ENCODE results near the gene NFYA.

The NFYA gene

DNA sequence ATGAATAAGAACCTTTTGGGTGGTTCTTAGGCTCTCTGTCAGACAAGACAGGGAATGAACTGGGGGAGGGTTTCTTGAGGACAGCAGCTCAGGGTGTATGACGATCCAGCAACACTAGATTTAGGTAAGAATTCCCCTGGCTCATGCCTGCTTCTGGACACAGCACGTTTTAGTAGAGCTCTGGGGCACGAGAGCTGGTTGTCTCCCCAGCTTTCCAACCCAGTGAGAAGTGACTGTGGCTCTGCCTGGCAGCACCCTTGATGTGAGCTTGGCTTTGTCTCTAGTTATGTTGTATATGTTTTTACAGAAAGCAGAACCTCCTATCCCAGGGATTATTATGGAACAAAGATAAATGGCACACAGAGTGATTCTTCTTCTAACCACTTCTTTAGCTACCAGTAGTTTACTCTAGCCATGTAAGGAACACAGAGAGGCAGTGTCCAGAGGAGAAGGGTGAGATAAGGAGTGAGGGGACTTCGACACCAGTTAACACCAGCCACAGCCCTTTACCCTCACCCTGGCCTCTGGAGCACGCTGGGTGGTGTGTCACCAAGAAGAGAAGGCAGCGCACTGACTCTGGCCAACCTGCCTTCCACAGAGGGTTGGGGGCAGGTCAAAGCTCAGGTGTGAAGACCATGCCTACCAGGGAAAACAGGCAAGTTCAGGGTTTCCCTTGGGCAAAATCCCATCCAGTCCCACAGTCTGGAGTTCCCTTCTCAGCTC is 15.8 kb upstream of the NFYA start:
- Histone ChIP-seq H3K4me1 (ENCODE audit: control insufficient read depth in 1 of 2, insufficient read depth in 2 of 2, low read length in 2 of 2) (peaks cover 37 to 42% of the 10 kb centered on the region in 2 donors), H3K4me3 (ENCODE audit: low read depth in 1 of 2, low read length in 2 of 2) (peak overlapping the region in 1 of 2 donors; percentile 40), H3K27ac (ENCODE audit: low read depth, low read length) (peak overlapping the region; percentile 67), H3K36me3 (ENCODE audit: control insufficient read depth in 1 of 2, insufficient read depth in 2 of 2, low read length in 2 of 2) (peaks cover 0 to 5% of the 10 kb centered on the region in 2 donors), H3K27me3 (ENCODE audit: control insufficient read depth in 1 of 2, insufficient read depth in 2 of 2, low read length in 2 of 2) (no peaks in the 10 kb centered on the region), H3K9ac (ENCODE audit: low read depth in 1 of 2, low read length in 2 of 2) (peak overlapping the region in 1 of 2 donors; percentile 40), H3K9me3 (ENCODE audit: control insufficient read depth in 1 of 2, low read length in 2 of 2) (no peaks in the 10 kb centered on the region)

- Histone ChIP-seq H3K9ac (ENCODE audit: low read depth in 1 of 2, low read length in 2 of 2) (no peak overlapping the region), H3K27ac (ENCODE audit: low read depth, low read length) (no peak overlapping the region), H3K36me3 (ENCODE audit: control insufficient read depth in 1 of 2, insufficient read depth in 2 of 2, low read length in 2 of 2) (peaks cover 0 to 5% of the 10 kb centered on the region in 2 donors), H3K27me3 (ENCODE audit: control insufficient read depth in 1 of 2, insufficient read depth in 2 of 2, low read length in 2 of 2) (no peaks in the 10 kb centered on the region), H3K4me3 (ENCODE audit: low read depth in 1 of 2, low read length in 2 of 2) (no peak overlapping the region), H3K9me3 (ENCODE audit: control insufficient read depth in 1 of 2, low read length in 2 of 2) (no peaks in the 10 kb centered on the region), H3K4me1 (ENCODE audit: control insufficient read depth in 1 of 2, insufficient read depth in 2 of 2, low read length in 2 of 2) (peaks cover 47 to 58% of the 10 kb centered on the region in 2 donors)
These were observed 14.0 kb upstream of the NFYA start for GRCh38 chr6:41058783-41059181.

GRCh38 chr6:41059556-41059955 is 13.2 kb upstream of the NFYA start:
- Histone ChIP-seq H3K36me3 (ENCODE audit: control insufficient read depth in 1 of 2, insufficient read depth in 2 of 2, low read length in 2 of 2) (peaks cover 0 to 9% of the 10 kb centered on the region in 2 donors), H3K9me3 (ENCODE audit: control insufficient read depth in 1 of 2, low read length in 2 of 2) (no peaks in the 10 kb centered on the region), H3K27me3 (ENCODE audit: control insufficient read depth in 1 of 2, insufficient read depth in 2 of 2, low read length in 2 of 2) (no peaks in the 10 kb centered on the region), H3K4me3 (ENCODE audit: low read depth in 1 of 2, low read length in 2 of 2) (no peak overlapping the region), H3K9ac (ENCODE audit: low read depth in 1 of 2, low read length in 2 of 2) (no peak overlapping the region), H3K27ac (ENCODE audit: low read depth, low read length) (no peak overlapping the region), H3K4me1 (ENCODE audit: control insufficient read depth in 1 of 2, insufficient read depth in 2 of 2, low read length in 2 of 2) (peaks cover 55 to 66% of the 10 kb centered on the region in 2 donors)

DNA sequence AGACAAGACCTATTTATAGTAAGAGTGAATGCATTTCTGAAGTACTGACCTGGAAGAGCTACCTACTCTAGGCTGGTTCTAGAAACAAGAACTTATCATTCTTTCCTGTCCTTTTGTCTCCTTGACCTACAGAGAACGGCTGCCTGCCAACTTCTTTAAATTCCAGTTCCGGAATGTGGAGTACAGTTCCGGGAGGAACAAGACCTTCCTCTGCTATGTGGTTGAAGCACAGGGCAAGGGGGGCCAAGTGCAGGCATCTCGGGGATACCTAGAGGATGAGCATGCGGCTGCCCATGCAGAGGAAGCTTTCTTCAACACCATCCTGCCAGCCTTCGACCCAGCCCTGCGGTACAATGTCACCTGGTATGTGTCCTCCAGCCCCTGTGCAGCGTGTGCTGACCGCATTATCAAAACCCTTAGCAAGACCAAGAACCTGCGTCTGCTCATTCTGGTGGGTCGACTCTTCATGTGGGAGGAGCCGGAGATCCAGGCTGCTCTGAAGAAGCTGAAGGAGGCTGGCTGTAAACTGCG is 11.5 kb upstream of the NFYA start:
- Histone ChIP-seq H3K4me1 (ENCODE audit: control insufficient read depth in 1 of 2, insufficient read depth in 2 of 2, low read length in 2 of 2) (peaks cover 61 to 69% of the 10 kb centered on the region in 2 donors), H3K4me3 (ENCODE audit: low read depth in 1 of 2, low read length in 2 of 2) (no peak overlapping the region), H3K36me3 (ENCODE audit: control insufficient read depth in 1 of 2, insufficient read depth in 2 of 2, low read length in 2 of 2) (peaks cover 0 to 9% of the 10 kb centered on the region in 2 donors), H3K27me3 (ENCODE audit: control insufficient read depth in 1 of 2, insufficient read depth in 2 of 2, low read length in 2 of 2) (no peaks in the 10 kb centered on the region), H3K9me3 (ENCODE audit: control insufficient read depth in 1 of 2, low read length in 2 of 2) (no peaks in the 10 kb centered on the region), H3K27ac (ENCODE audit: low read depth, low read length) (no peak overlapping the region), H3K9ac (ENCODE audit: low read depth in 1 of 2, low read length in 2 of 2) (no peak overlapping the region)

DNA sequence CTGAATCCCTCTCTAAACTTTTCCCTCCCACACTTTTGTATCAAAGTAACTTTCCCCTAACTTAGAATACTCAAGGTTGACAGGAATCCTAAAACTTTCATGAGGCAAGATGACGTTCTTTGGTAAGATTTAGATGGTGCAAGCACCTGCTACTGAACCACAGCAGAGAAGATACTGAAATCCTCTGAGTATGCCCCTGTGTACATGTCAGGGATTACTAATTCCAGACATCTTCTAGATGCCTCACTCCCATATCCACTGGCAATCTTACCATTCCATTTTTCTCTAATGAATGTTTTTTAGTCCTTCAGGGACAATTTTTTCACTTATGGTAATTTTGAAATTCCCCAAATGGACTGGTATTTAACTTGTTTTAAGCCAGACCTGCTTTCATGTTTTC is 10.7 kb upstream of the NFYA start:
- Histone ChIP-seq H3K4me1 (ENCODE audit: control insufficient read depth in 1 of 2, insufficient read depth in 2 of 2, low read length in 2 of 2) (peaks cover 57 to 69% of the 10 kb centered on the region in 2 donors), H3K4me3 (ENCODE audit: low read depth in 1 of 2, low read length in 2 of 2) (no peak overlapping the region), H3K36me3 (ENCODE audit: control insufficient read depth in 1 of 2, insufficient read depth in 2 of 2, low read length in 2 of 2) (peaks cover 0 to 9% of the 10 kb centered on the region in 2 donors), H3K9me3 (ENCODE audit: control insufficient read depth in 1 of 2, low read length in 2 of 2) (no peaks in the 10 kb centered on the region), H3K27me3 (ENCODE audit: control insufficient read depth in 1 of 2, insufficient read depth in 2 of 2, low read length in 2 of 2) (no peaks in the 10 kb centered on the region), H3K9ac (ENCODE audit: low read depth in 1 of 2, low read length in 2 of 2) (no peak overlapping the region), H3K27ac (ENCODE audit: low read depth, low read length) (no peak overlapping the region)

GRCh38 chr6:41063884-41064285 is 8.9 kb upstream of the NFYA start:
- no peak overlapping the region for H3K9ac ChIP-seq (ENCODE audit: low read depth in 1 of 2, low read length in 2 of 2)
- peak overlapping the region; percentile 48 for H3K27ac ChIP-seq (ENCODE audit: low read depth, low read length)
- H3K4me3 ChIP-seq (ENCODE audit: low read depth in 1 of 2, low read length in 2 of 2): no peak overlapping the region
- H3K36me3 ChIP-seq (ENCODE audit: control insufficient read depth in 1 of 2, insufficient read depth in 2 of 2, low read length in 2 of 2): peaks cover 4 to 23% of the 10 kb centered on the region in 2 donors
- peaks cover 43 to 55% of the 10 kb centered on the region in 2 donors for H3K4me1 ChIP-seq (ENCODE audit: control insufficient read depth in 1 of 2, insufficient read depth in 2 of 2, low read length in 2 of 2)
- no peaks in the 10 kb centered on the region for H3K9me3 ChIP-seq (ENCODE audit: control insufficient read depth in 1 of 2, low read length in 2 of 2)
- H3K27me3 ChIP-seq (ENCODE audit: control insufficient read depth in 1 of 2, insufficient read depth in 2 of 2, low read length in 2 of 2): no peaks in the 10 kb centered on the region

GRCh38 chr6:41064841-41065240 is 7.9 kb upstream of the NFYA start:
- Histone ChIP-seq H3K36me3 (ENCODE audit: control insufficient read depth in 1 of 2, insufficient read depth in 2 of 2, low read length in 2 of 2) (peaks cover 4 to 29% of the 10 kb centered on the region in 2 donors), H3K27me3 (ENCODE audit: control insufficient read depth in 1 of 2, insufficient read depth in 2 of 2, low read length in 2 of 2) (no peaks in the 10 kb centered on the region), H3K4me1 (ENCODE audit: control insufficient read depth in 1 of 2, insufficient read depth in 2 of 2, low read length in 2 of 2) (peaks cover 43 to 49% of the 10 kb centered on the region in 2 donors), H3K9ac (ENCODE audit: low read depth in 1 of 2, low read length in 2 of 2) (no peak overlapping the region), H3K27ac (ENCODE audit: low read depth, low read length) (peak overlapping the region; percentile 5), H3K9me3 (ENCODE audit: control insufficient read depth in 1 of 2, low read length in 2 of 2) (no peaks in the 10 kb centered on the region), H3K4me3 (ENCODE audit: low read depth in 1 of 2, low read length in 2 of 2) (peak overlapping the region; percentile 9 to 18)

DNA sequence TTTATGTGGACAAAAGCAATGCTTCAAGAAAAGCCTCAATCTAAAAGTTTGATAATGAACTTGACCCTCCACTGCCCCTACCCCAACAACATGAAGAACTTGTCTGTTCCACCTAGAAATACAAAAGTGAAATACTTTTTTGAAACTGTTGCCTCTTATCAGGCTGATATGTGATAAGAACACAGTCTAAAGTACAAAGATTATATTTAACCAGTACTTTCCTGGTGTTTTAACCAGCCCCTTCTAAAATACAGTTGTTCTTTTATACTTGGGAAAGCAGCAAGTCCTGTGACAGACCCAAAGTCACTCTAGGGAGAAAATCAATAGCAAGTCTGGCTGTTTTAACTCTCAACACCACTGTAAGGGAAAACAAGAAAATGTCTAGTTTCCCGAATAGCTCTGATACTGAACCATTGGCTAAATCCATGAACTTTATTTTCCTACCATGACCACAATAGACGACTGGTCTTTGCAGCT is 7.2 kb upstream of the NFYA start:
- H3K27ac ChIP-seq (ENCODE audit: low read depth, low read length): no peak overlapping the region

GRCh38 chr6:41066867-41067304 is 5.9 kb upstream of the NFYA start:
- peaks cover 41 to 48% of the 10 kb centered on the region in 2 donors for H3K4me1 ChIP-seq (ENCODE audit: control insufficient read depth in 1 of 2, insufficient read depth in 2 of 2, low read length in 2 of 2)
- no peak overlapping the region for H3K4me3 ChIP-seq (ENCODE audit: low read depth in 1 of 2, low read length in 2 of 2)
- no peak overlapping the region for H3K27ac ChIP-seq (ENCODE audit: low read depth, low read length)
- H3K27me3 ChIP-seq (ENCODE audit: control insufficient read depth in 1 of 2, insufficient read depth in 2 of 2, low read length in 2 of 2): no peaks in the 10 kb centered on the region
- peak overlapping the region in 1 of 2 donors; percentile 13 for H3K9ac ChIP-seq (ENCODE audit: low read depth in 1 of 2, low read length in 2 of 2)
- no peaks in the 10 kb centered on the region for H3K9me3 ChIP-seq (ENCODE audit: control insufficient read depth in 1 of 2, low read length in 2 of 2)
- peaks cover 4 to 24% of the 10 kb centered on the region in 2 donors for H3K36me3 ChIP-seq (ENCODE audit: control insufficient read depth in 1 of 2, insufficient read depth in 2 of 2, low read length in 2 of 2)

More for the DNA sequence above, 7.2 kb upstream of the NFYA start:
- H3K9me3 ChIP-seq (ENCODE audit: control insufficient read depth in 1 of 2, low read length in 2 of 2): no peaks in the 10 kb centered on the region
- H3K4me3 ChIP-seq (ENCODE audit: low read depth in 1 of 2, low read length in 2 of 2): peak overlapping the region; percentile 9 to 27
- H3K27me3 ChIP-seq (ENCODE audit: control insufficient read depth in 1 of 2, insufficient read depth in 2 of 2, low read length in 2 of 2): no peaks in the 10 kb centered on the region
- peaks cover 42 to 47% of the 10 kb centered on the region in 2 donors for H3K4me1 ChIP-seq (ENCODE audit: control insufficient read depth in 1 of 2, insufficient read depth in 2 of 2, low read length in 2 of 2)
- peaks cover 4 to 29% of the 10 kb centered on the region in 2 donors for H3K36me3 ChIP-seq (ENCODE audit: control insufficient read depth in 1 of 2, insufficient read depth in 2 of 2, low read length in 2 of 2)
- no peak overlapping the region for H3K9ac ChIP-seq (ENCODE audit: low read depth in 1 of 2, low read length in 2 of 2)

GRCh38 chr6:41071501-41071922 is 1.3 kb upstream of the NFYA start:
- H3K4me1 ChIP-seq (ENCODE audit: control insufficient read depth in 1 of 2, insufficient read depth in 2 of 2, low read length in 2 of 2): peaks cover 27 to 42% of the 10 kb centered on the region in 2 donors
- no peaks in the 10 kb centered on the region for H3K9me3 ChIP-seq (ENCODE audit: control insufficient read depth in 1 of 2, low read length in 2 of 2)
- peak overlapping the region; percentile 89 to 91 for H3K4me3 ChIP-seq (ENCODE audit: low read depth in 1 of 2, low read length in 2 of 2)
- peak overlapping the region; percentile 100 for H3K27ac ChIP-seq (ENCODE audit: low read depth, low read length)
- H3K36me3 ChIP-seq (ENCODE audit: control insufficient read depth in 1 of 2, insufficient read depth in 2 of 2, low read length in 2 of 2): peaks cover 4 to 20% of the 10 kb centered on the region in 2 donors
- no peaks in the 10 kb centered on the region for H3K27me3 ChIP-seq (ENCODE audit: control insufficient read depth in 1 of 2, insufficient read depth in 2 of 2, low read length in 2 of 2)
- peak overlapping the region; percentile 97 to 98 for H3K9ac ChIP-seq (ENCODE audit: low read depth in 1 of 2, low read length in 2 of 2)

Data from duodenal mucosa (tissue), 2 donors.